Psoas muscle (tissue), 8 donors: ENCODE data around the gene MAP7. TPM values are rescaled to one million over a fixed set of nuclear protein-coding genes. Genes with fewer than 3 reads are reported as not detected.

Experiments used
- ATAC-seq, 4 donors: fragments of 200-7000 bp; cut with Tn5 transposase; one replicate each; pipeline ENCODE4 v1.9.1; 2020; ENCODE audit warnings: moderate library complexity in 3 of 4, mild to moderate bottlenecking in 2 of 4
- DNase-seq, 2 donors: peaks; one replicate each; pipeline ENCODE4 v3.0.0-alpha.2; 2020
- H3K27ac ChIP-seq: fragments of 200-600 bp; one replicate; pipeline ENCODE4 v1.8.0; 2022
- H3K27me3 ChIP-seq, 3 donors: fragments of 200-600 bp in 1 of 3; one replicate each; pipeline versions ENCODE4 v1.6.1 to v1.8.0; 2013 to 2022; ENCODE audit warnings: low read length in 2 of 3, mild to moderate bottlenecking in 2 of 3, moderate library complexity in 1 of 3; ENCODE audit not compliant: insufficient read depth in 3 of 3
- H3K36me3 ChIP-seq, 2 donors: fragments of 200-600 bp in 1 of 2; one replicate each; pipeline versions ENCODE4 v1.6.1 to v1.8.0; 2013 to 2022; ENCODE audit warnings: low read depth in 1 of 2, mild to moderate bottlenecking in 1 of 2, moderate library complexity in 1 of 2; ENCODE audit not compliant: insufficient read depth in 1 of 2
- H3K4me1 ChIP-seq: fragments of 200-600 bp; one replicate; pipeline ENCODE4 v1.8.0; 2022
- H3K4me3 ChIP-seq: fragments of 200-600 bp; one replicate; pipeline ENCODE4 v1.8.0; 2022; ENCODE audit warnings: mild to moderate bottlenecking
- H3K9me3 ChIP-seq: fragments of 200-600 bp; one replicate; pipeline ENCODE4 v1.8.0; 2022
- WGBS, 3 donors: extraction: QIAGEN DNeasy Blood & Tissue Kit; methylation state at CpG; one replicate each; pipeline versions ENCODE4 v1.1.6 to v1.1.7; 2013; 5-methylcytosine and 5-hydroxymethylcytosine counted together
- intact Hi-C, 2 donors: fragments of 100-400 bp; cut with DNase I; formaldehyde crosslinking; loops; one replicate each; pipeline versions ENCODE4 v1.11.0 to v1.14.2; 2022
- polyA plus RNA-seq, 3 donors: library from polyadenylated mRNA; stranded (reverse); fragments of 200-250 nt; gene quantifications; one replicate each; pipeline ENCODE4 v1.2.3, GENCODE V29; 2013
- total RNA-seq, 4 donors: library from RNA; stranded (reverse); fragmentation: NEBNext Ultra II Directional in 2 of 4; extraction: Animal tissue kit (Norgen Biotek cat#: 25700) in 2 of 4; gene quantifications; one replicate each; pipeline versions ENCODE4 v1.2.1 to v1.2.4, GENCODE V29; 2021 to 2023
- TF ChIP-seq, protein P1 (sequence below): fragments of 200-600 bp; IDR thresholded peaks from one replicate; pipeline ENCODE4 v1.8.0; 2022; ENCODE audit warnings: antibody characterized with exemption
- donor health status: healthy with polysubstance abuse.
- donor health status: DM: no; HTN: no; CAD: no; lungs with moderate emphysema.
- donor health status: Bipolar disorder and iron deficiency.
- donor health status: healthy.
- donor health status: DM: yes; HTN: yes; CAD: no.
- donor health status: DM: no; HTN: no; CAD: no.
- donor health status: DM: no; HTN: no; CAD: no.
- donor health status: DM: yes; HTN: yes; CAD: no.

Gene MAP7
- total and polyA plus RNA-seq, 7 donors, result 0.10 to 0.94 (median 0.32) TPM

GRCh38 chr6:136304410-136304809 lies 245.8 kb downstream of the MAP7 start:
- no peak for ATAC-seq
- H3K9me3 ChIP-seq, result no peaks in the 10 kb centered on the region

GRCh38 chr6:136303516-136303915 lies 246.7 kb downstream of the MAP7 start:
- Histone ChIP-seq H3K36me3 (no peaks in the 10 kb centered on the region), H3K27me3 (no peaks in the 10 kb centered on the region), H3K27ac (no peak overlapping the region), H3K4me3 (no peak overlapping the region), H3K9me3 (no peaks in the 10 kb centered on the region), H3K4me1 (no peaks in the 10 kb centered on the region)
- intact Hi-C loops, result no loop called here
- TF ChIP-seq, protein P1, sequence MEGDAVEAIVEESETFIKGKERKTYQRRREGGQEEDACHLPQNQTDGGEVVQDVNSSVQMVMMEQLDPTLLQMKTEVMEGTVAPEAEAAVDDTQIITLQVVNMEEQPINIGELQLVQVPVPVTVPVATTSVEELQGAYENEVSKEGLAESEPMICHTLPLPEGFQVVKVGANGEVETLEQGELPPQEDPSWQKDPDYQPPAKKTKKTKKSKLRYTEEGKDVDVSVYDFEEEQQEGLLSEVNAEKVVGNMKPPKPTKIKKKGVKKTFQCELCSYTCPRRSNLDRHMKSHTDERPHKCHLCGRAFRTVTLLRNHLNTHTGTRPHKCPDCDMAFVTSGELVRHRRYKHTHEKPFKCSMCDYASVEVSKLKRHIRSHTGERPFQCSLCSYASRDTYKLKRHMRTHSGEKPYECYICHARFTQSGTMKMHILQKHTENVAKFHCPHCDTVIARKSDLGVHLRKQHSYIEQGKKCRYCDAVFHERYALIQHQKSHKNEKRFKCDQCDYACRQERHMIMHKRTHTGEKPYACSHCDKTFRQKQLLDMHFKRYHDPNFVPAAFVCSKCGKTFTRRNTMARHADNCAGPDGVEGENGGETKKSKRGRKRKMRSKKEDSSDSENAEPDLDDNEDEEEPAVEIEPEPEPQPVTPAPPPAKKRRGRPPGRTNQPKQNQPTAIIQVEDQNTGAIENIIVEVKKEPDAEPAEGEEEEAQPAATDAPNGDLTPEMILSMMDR, result no peak
- WGBS, 3 donors, result 91 to 95% (median 92%) methylated on average over 3 of the region's 3 CpGs
- ATAC-seq, result no peak
- DNase-seq, result no peak

More at GRCh38 chr6:136304410-136304809, 245.8 kb downstream of the MAP7 start:
- H3K36me3 ChIP-seq, result no peaks in the 10 kb centered on the region
- intact Hi-C loops, result no loop called here
- DNase-seq, result no peak
- no peaks in the 10 kb centered on the region for H3K4me1 ChIP-seq
- 90 to 95% (median 90%) methylated on average over 4 of the region's 4 CpGs for WGBS, 3 donors
- no peaks in the 10 kb centered on the region for H3K27me3 ChIP-seq
- TF ChIP-seq, protein P1, result no peak
- no peak overlapping the region for H3K4me3 ChIP-seq
- no peak overlapping the region for H3K27ac ChIP-seq

DNA sequence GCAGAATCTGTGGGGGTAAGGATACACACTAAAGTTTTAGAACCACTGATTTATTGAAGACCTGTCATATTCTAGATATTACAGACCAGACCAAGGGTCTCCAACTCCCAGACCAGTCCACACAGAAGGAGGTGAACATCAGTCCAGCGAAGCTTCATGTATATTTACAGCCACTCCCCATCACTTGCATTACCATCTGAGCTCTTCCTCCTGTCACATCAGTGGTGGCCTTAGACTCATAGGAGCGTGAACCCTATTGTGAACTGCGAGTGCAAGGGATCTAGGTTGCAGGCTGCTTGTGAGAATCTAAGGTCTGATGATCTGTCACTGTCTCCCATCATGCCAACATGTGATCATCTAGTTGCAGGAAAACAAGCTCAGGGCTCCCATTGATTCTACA lies 255.6 kb downstream of the MAP7 start:
- DNase-seq (no peak), ATAC-seq (no peak)
- Histone ChIP-seq H3K9me3 (no peaks in the 10 kb centered on the region), H3K27me3 (no peaks in the 10 kb centered on the region), H3K36me3 (no peaks in the 10 kb centered on the region), H3K27ac (no peak overlapping the region), H3K4me3 (no peak overlapping the region), H3K4me1 (peaks cover 9% of the 10 kb centered on the region)
- WGBS, 3 donors, result 92 to 99% (median 92%) methylated on average over 3 of the region's 3 CpGs
- intact Hi-C loops, result no loop called here
- TF ChIP-seq, protein P1, result no peak

Other genes starting within 250 kb of the MAP7 start
- 1 to 10 TPM; 2.2 to 8.3 (median 7.0) TPM for gene MAP3K5, start 242.1 kb upstream of the MAP7 start, total RNA-seq
- gene MAP3K5, start 242.1 kb upstream of the MAP7 start, polyA plus RNA-seq, result 1 to 10 TPM in 2 of 3 donors, under 1 TPM in 1; 0.91 to 3.8 (median 2.0) TPM